Epithelial cell of alveolus of lung (primary cell): ENCODE data around the gene ARSH. TPM values are rescaled to one million over a fixed set of nuclear protein-coding genes. Genes with fewer than 3 reads are reported as not detected.

Source experiments
- total RNA-seq: library from RNA; depleted of rRNA; stranded (reverse); fragments of >200 nt; gene quantifications from 2 replicates; pipeline ENCODE4 v1.2.1, GENCODE V29; 2015

Gene ARSH
- not detected in 2 replicates for total RNA-seq

DNA sequence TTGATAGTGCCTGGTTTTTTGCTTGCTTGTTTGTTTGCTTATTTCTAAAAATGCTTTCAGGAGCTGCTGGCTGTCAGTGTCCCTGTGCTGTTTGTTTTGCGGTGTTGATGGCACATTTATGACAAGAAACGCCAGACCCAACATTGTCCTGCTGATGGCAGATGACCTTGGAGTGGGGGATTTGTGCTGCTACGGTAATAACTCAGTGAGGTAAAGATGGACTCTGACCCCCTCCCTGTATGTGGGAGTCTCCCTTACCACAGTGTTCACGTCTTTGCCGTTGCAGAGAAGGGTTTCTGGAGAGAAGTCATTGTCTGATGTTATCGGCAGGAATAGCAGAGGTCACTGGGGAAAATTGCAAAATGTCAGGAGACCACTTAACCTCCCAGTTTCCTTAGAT lies at the start of gene ARSH:
ARSH (plus strand) TSS at position 52 of the 400 bp plus-strand sequence; CDS start at position 119, 67 bp downstream.

Other genes starting within 250 kb of the ARSH start
- gene GYG2, start 177.6 kb upstream of the ARSH start, total RNA-seq: 5.7 and 11.3 TPM in 2 replicates
- 8.8 and 14.1 TPM in 2 replicates for gene ARSD, start 77.2 kb upstream of the ARSH start, total RNA-seq
- gene ARSF, start 34.9 kb downstream of the ARSH start, total RNA-seq: not detected in 2 replicates